IMR-90 (cell line): Measurements from ENCODE around the gene TENM4. TPM values are rescaled to one million over a fixed set of nuclear protein-coding genes. Genes with fewer than 3 reads are reported as not detected.

ENCODE experiments used
- ATAC-seq: fragments of 200-7000 bp; cut with Tn5 transposase; 2 replicates; pipeline ENCODE4 v1.9.1; 2020; ENCODE audit warnings: low read depth, mild to moderate bottlenecking, moderate library complexity
- BruUV-seq: library from RNA; stranded (reverse); fragments of 400-500 nt; replicated peaks from 2 replicates; lab custom pipeline; 2021; lab: Mats Ljungman, UMichigan
- CTCF ChIA-PET: fragments of 300-600 bp; formaldehyde crosslinking; extraction: SDS; loops from one replicate; lab custom pipeline; 2021; ENCODE audit warnings: antibody characterized with exemption; lab: Yijun Ruan, JAX
- POLR2A ChIA-PET: fragments of 300-600 bp; sonication (Branson Sonifier 250); formaldehyde crosslinking; loops from one replicate; lab custom pipeline; 2022; ENCODE audit warnings: antibody characterized with exemption; ENCODE audit not compliant: unreplicated experiment; lab: Charles Lee
- DNase-seq: peaks from one replicate; pipeline ENCODE4 v3.0.0; 2013
- H2AFZ ChIP-seq: replicated peaks from 2 replicates; pipeline ENCODE3; 2013; ENCODE audit warnings: low read length, mild to moderate bottlenecking; ENCODE audit not compliant: poor library complexity
- H2AK5ac ChIP-seq: 2 replicates; pipeline ENCODE4 v1.6.1; 2013; ENCODE audit warnings: low read depth, low read length, inconsistent platforms
- H2AK9ac ChIP-seq: replicated peaks from 2 replicates; pipeline ENCODE3; 2013; ENCODE audit warnings: mild to moderate bottlenecking, low read depth, low read length, moderate library complexity; ENCODE audit not compliant: poor library complexity
- H2BK120ac ChIP-seq: 2 replicates; pipeline ENCODE4 v1.6.1; 2013; ENCODE audit warnings: low read depth, low read length, inconsistent platforms
- H2BK15ac ChIP-seq: 3 replicates; pipeline ENCODE4 v1.6.1; 2013; ENCODE audit warnings: low read depth, low read length, inconsistent platforms
- H2BK20ac ChIP-seq: 2 replicates; pipeline ENCODE4 v1.6.1; 2013; ENCODE audit warnings: low read depth, mild to moderate bottlenecking, inconsistent platforms, low read length, moderate library complexity
- H2BK5ac ChIP-seq: 2 replicates; pipeline ENCODE4 v1.6.1; 2013; ENCODE audit warnings: mild to moderate bottlenecking, low read depth, low read length, inconsistent platforms; ENCODE audit not compliant: poor library complexity, severe bottlenecking
- H3K14ac ChIP-seq: replicated peaks from 2 replicates; pipeline ENCODE4 v1.6.1; 2013; ENCODE audit warnings: low read depth, low read length, inconsistent platforms
- H3K18ac ChIP-seq: 2 replicates; pipeline ENCODE4 v1.6.1; 2013; ENCODE audit warnings: low read depth, low read length, control low read depth
- H3K23ac ChIP-seq: 2 replicates; pipeline ENCODE4 v1.6.1; 2013; ENCODE audit warnings: low read depth, low read length, inconsistent platforms
- H3K27ac ChIP-seq: 2 replicates; pipeline ENCODE4 v1.5.1; 2013; ENCODE audit warnings: mild to moderate bottlenecking, control low read depth, low read length; ENCODE audit not compliant: insufficient read depth
- H3K27me3 ChIP-seq: 2 replicates; pipeline ENCODE4 v1.6.1; 2013; ENCODE audit warnings: low read length; ENCODE audit not compliant: control insufficient read depth, insufficient read depth
- H3K36me3 ChIP-seq: 2 replicates; pipeline ENCODE4 v1.6.1; 2013; ENCODE audit warnings: low read length, mixed read lengths; ENCODE audit not compliant: control insufficient read depth, insufficient read depth
- H3K4ac ChIP-seq: 2 replicates; pipeline ENCODE4 v1.6.1; 2013; ENCODE audit warnings: low read depth, low read length, inconsistent platforms
- H3K4me1 ChIP-seq: 2 replicates; pipeline ENCODE4 v1.6.1; 2013; ENCODE audit warnings: low read length, mixed read lengths; ENCODE audit not compliant: control insufficient read depth, insufficient read depth
- H3K4me2 ChIP-seq: 2 replicates; pipeline ENCODE4 v1.6.1; 2013; ENCODE audit warnings: low read depth, mild to moderate bottlenecking, control low read depth, low read length, moderate library complexity
- H3K4me3 ChIP-seq: 2 replicates; pipeline ENCODE4 v1.5.1; 2013; ENCODE audit warnings: low read depth, mild to moderate bottlenecking, control low read depth, low read length, moderate library complexity; ENCODE audit not compliant: insufficient read depth
- H3K56ac ChIP-seq: 2 replicates; pipeline ENCODE4 v1.6.1; 2013; ENCODE audit warnings: low read length, inconsistent platforms; ENCODE audit not compliant: insufficient read depth; ENCODE audit errors: extremely low read depth
- H3K79me1 ChIP-seq, 2 experiments: 2 replicates each; pipeline ENCODE4 v1.6.1; 2013; ENCODE audit warnings: low read length in 2 of 2, inconsistent platforms in 1 of 2, low read depth in 1 of 2
- H3K9ac ChIP-seq: 2 replicates; pipeline ENCODE4 v1.6.1; 2013; ENCODE audit warnings: low read depth, low read length, control low read depth
- H3K9me1 ChIP-seq: 2 replicates; pipeline ENCODE4 v1.6.1; 2013; ENCODE audit warnings: low read length, inconsistent platforms; ENCODE audit not compliant: insufficient read depth
- H3K9me3 ChIP-seq: 2 replicates; pipeline ENCODE4 v1.6.1; 2013; ENCODE audit warnings: low read length; ENCODE audit not compliant: control insufficient read depth, insufficient read depth
- H4K20me1 ChIP-seq: 2 replicates; pipeline ENCODE4 v1.6.1; 2013; ENCODE audit warnings: low read length, inconsistent platforms; ENCODE audit not compliant: insufficient read depth
- H4K5ac ChIP-seq: 2 replicates; pipeline ENCODE4 v1.6.1; 2013; ENCODE audit warnings: mild to moderate bottlenecking, low read depth, low read length, control low read depth
- H4K8ac ChIP-seq, 2 experiments: 2 replicates each; pipeline ENCODE4 v1.6.1; 2013; ENCODE audit warnings: low read depth in 2 of 2, low read length in 2 of 2, control low read depth in 1 of 2, inconsistent platforms in 1 of 2
- H4K91ac ChIP-seq: 2 replicates; pipeline ENCODE4 v1.6.1; 2013; ENCODE audit warnings: low read depth, low read length, inconsistent platforms; ENCODE audit not compliant: insufficient read depth
- BHLHE40 ChIP-seq: fragments of 150-350 bp; IDR thresholded peaks from 2 replicates; pipeline ENCODE4 v1.6.1; 2016; ENCODE audit warnings: mild to moderate bottlenecking, low read depth, low read length
- CEBPB ChIP-seq: IDR thresholded peaks from 2 replicates; pipeline ENCODE4 v1.6.1; 2012; ENCODE audit warnings: low read depth, low read length, improper control_type of control experiment
- CHD1 ChIP-seq: IDR thresholded peaks from 2 replicates; pipeline ENCODE4 v1.6.1; 2012; ENCODE audit warnings: low read depth, low read length, improper control_type of control experiment
- FOS ChIP-seq: fragments of 150-350 bp; IDR thresholded peaks from 2 replicates; pipeline ENCODE4 v1.6.1; 2016; ENCODE audit warnings: low read depth, low read length
- MAFK ChIP-seq: IDR thresholded peaks from 2 replicates; pipeline ENCODE4 v1.6.1; 2012; ENCODE audit warnings: low read depth, low read length, improper control_type of control experiment
- MAZ ChIP-seq: IDR thresholded peaks from 2 replicates; pipeline ENCODE4 v1.6.1; 2012; ENCODE audit warnings: low read depth, mild to moderate bottlenecking, low read length, improper control_type of control experiment, moderate library complexity, borderline replicate concordance
- MXI1 ChIP-seq: IDR thresholded peaks from 2 replicates; pipeline ENCODE4 v1.6.1; 2012; ENCODE audit warnings: low read depth, mild to moderate bottlenecking, low read length, moderate library complexity, borderline replicate concordance
- NFE2L2 ChIP-seq: fragments of 150-350 bp; IDR thresholded peaks from 2 replicates; pipeline ENCODE4 v1.6.1; 2016; ENCODE audit warnings: low read depth, mild to moderate bottlenecking, low read length
- POLR2A ChIP-seq: IDR thresholded peaks from 2 replicates; pipeline ENCODE4 v1.6.1; 2012; ENCODE audit warnings: mild to moderate bottlenecking, low read depth, low read length
- RAD21 ChIP-seq: IDR thresholded peaks from 2 replicates; pipeline ENCODE4 v1.6.1; 2012; ENCODE audit warnings: low read length, improper control_type of control experiment
- RCOR1 ChIP-seq: IDR thresholded peaks from 2 replicates; pipeline ENCODE4 v1.6.1; 2012; ENCODE audit warnings: mild to moderate bottlenecking, low read length, improper control_type of control experiment; ENCODE audit not compliant: insufficient replicate concordance
- RFX5 ChIP-seq: IDR thresholded peaks from 2 replicates; pipeline ENCODE4 v1.8.0; 2012; ENCODE audit warnings: low read depth, mild to moderate bottlenecking, low read length, moderate library complexity
- SMC3 ChIP-seq: fragments of 150-350 bp; IDR thresholded peaks from 2 replicates; pipeline ENCODE4 v1.6.1; 2016; ENCODE audit warnings: low read depth, mild to moderate bottlenecking, antibody characterized with exemption, low read length, moderate library complexity
- WGBS, 2 experiments: methylation state at CpG; one replicate each; pipeline versions ENCODE4 v1.1.5 to v1.1.7; 2013; ENCODE audit warnings: missing lambda C conversion rate in 2 of 2; ENCODE audit not compliant: insufficient read length in 1 of 2; ENCODE audit errors: extremely low coverage in 2 of 2; 5-methylcytosine and 5-hydroxymethylcytosine counted together
- dilution Hi-C: fragments of 300-500 bp; cut with HindIII; formaldehyde crosslinking; loops from one replicate; pipeline ENCODE4 v1.14.3; 2018; ENCODE audit warnings: low sequenced_read_pairs; ENCODE audit not compliant: unreplicated experiment
- in situ Hi-C: fragments of 300-500 bp; cut with MboI; formaldehyde crosslinking; loops from 3 replicates; pipeline ENCODE4 v1.14.3; 2019; ENCODE audit warnings: low sequenced_read_pairs, inconsistent platforms, mixed read lengths
- intact Hi-C: fragments of 100-400 bp; cut with micrococcal nuclease; formaldehyde crosslinking; loops from 2 replicates; pipeline ENCODE4 v1.10.0; 2022
- polyA plus RNA-seq, 3 experiments: library from polyadenylated mRNA; depleted of rRNA; stranded (reverse); fragments of >200 nt; gene quantifications; 2 replicates each; pipeline ENCODE4 v1.2.3, GENCODE V29; 2012; ENCODE audit warnings: low replicate concordance in 1 of 3
- total RNA-seq: library from RNA; depleted of rRNA; stranded (reverse); fragments of >200 nt; gene quantifications from 2 replicates; pipeline ENCODE4 v1.2.3, GENCODE V29; 2012
- TF ChIP-seq, protein P1 (sequence below): fragments of 150-350 bp; IDR thresholded peaks from 2 replicates; pipeline ENCODE4 v1.6.1; 2016; ENCODE audit warnings: low read depth, mild to moderate bottlenecking, low read length, moderate library complexity, borderline replicate concordance
- TF ChIP-seq, protein P2 (sequence below): conservative IDR thresholded peaks from 2 replicates; pipeline ENCODE4 v1.5.1; 2012; ENCODE audit warnings: mild to moderate bottlenecking, low read depth, low read length, improper control_type of control experiment
- TF ChIP-seq, protein P3 (sequence below): fragments of 150-350 bp; IDR thresholded peaks from 2 replicates; pipeline ENCODE4 v1.6.1; 2017; ENCODE audit warnings: mild to moderate bottlenecking, antibody characterized with exemption, low read length, low read depth

The TENM4 gene
- total and polyA plus RNA-seq, 2 of the 4 experiments (the other 2 are of a cell fraction): 7.4 to 9.0 TPM

DNA sequence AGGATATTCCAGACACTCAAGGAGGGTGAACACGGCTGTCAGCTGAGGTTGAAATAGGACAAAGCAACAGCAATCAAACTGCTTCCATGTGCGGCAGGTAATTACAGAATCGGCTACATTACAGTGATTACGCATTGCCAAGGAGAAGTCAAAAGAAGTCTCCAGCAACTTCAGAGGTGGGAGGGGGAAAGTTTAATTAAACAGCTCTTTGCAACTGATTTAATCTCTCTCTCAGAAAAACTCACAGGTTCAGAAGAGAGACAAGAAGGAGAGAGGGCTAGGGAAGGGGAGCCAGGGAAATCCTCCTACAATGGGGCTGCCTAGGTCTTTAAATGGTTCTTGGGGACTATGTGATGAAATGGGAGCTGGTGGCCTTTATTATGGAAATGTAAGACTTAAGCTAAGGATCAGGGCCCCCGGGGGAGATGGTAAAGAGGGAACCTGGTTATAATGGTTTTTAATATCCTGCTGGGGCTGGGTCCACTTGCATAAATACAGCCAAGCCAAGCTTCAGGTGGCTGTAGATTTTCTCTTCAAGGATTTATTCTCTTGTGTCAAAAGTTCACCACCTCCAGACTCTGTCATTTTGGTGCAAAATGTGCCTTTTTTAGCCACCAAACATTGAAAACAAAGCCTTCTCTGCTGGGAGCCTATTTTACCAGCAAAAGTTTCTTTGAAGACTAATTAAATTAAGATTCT lies 511.5 kb downstream of the TENM4 start:
- Histone ChIP-seq H3K27ac (no peak overlapping the region), H4K8ac (no peak overlapping the region), H3K4me2 (no peak overlapping the region), H2AK9ac (no peak overlapping the region), H4K20me1 (no peaks in the 10 kb centered on the region), H3K18ac (no peak overlapping the region), H3K9ac (no peak overlapping the region), H2AK5ac (no peak overlapping the region), H2BK20ac (no peak overlapping the region), H3K9me3 (no peaks in the 10 kb centered on the region), H3K14ac (no peak overlapping the region), H4K91ac (no peak overlapping the region), H2BK120ac (no peak overlapping the region), H2BK5ac (no peak overlapping the region), H3K4ac (no peak overlapping the region), H3K4me3 (no peak overlapping the region), H3K36me3 (no peaks in the 10 kb centered on the region), H2AFZ (no peak overlapping the region), H3K9me1 (no peaks in the 10 kb centered on the region), H4K5ac (no peak overlapping the region), H3K23ac (no peak overlapping the region), H3K4me1 (peaks cover 2% of the 10 kb centered on the region; the same call in 1 of the 2 replicates), H3K56ac (no peak overlapping the region), H2BK15ac (no peak overlapping the region), H3K27me3 (no peaks in the 10 kb centered on the region), H3K79me1 (no peaks in the 10 kb centered on the region)
- ATAC-seq: no peak
- CTCF ChIA-PET: interaction anchor here (0.9 to 1.3 kb wide), 2 partner anchors 10 to 131 kb away, joined by 3 read pairs; no protein-coding TSS in a partner anchor
- no peak for DNase-seq
- in situ Hi-C loops: no loop called here
- dilution Hi-C loops: no loop called here
- WGBS, 2 experiments: 89% methylated on average over 3 of the region's 5 CpGs; no CpG with 5 or more reads in 1 of the 2 experiments
- POLR2A ChIA-PET: no interaction called here
- intact Hi-C loops: no loop called here
- BruUV-seq: no TSS peak
- no peak for TF ChIP-seq FOS
- TF ChIP-seq MAFK: no peak
- TF ChIP-seq, protein P1, sequence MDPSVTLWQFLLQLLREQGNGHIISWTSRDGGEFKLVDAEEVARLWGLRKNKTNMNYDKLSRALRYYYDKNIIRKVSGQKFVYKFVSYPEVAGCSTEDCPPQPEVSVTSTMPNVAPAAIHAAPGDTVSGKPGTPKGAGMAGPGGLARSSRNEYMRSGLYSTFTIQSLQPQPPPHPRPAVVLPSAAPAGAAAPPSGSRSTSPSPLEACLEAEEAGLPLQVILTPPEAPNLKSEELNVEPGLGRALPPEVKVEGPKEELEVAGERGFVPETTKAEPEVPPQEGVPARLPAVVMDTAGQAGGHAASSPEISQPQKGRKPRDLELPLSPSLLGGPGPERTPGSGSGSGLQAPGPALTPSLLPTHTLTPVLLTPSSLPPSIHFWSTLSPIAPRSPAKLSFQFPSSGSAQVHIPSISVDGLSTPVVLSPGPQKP: no peak
- TF ChIP-seq, protein P2, sequence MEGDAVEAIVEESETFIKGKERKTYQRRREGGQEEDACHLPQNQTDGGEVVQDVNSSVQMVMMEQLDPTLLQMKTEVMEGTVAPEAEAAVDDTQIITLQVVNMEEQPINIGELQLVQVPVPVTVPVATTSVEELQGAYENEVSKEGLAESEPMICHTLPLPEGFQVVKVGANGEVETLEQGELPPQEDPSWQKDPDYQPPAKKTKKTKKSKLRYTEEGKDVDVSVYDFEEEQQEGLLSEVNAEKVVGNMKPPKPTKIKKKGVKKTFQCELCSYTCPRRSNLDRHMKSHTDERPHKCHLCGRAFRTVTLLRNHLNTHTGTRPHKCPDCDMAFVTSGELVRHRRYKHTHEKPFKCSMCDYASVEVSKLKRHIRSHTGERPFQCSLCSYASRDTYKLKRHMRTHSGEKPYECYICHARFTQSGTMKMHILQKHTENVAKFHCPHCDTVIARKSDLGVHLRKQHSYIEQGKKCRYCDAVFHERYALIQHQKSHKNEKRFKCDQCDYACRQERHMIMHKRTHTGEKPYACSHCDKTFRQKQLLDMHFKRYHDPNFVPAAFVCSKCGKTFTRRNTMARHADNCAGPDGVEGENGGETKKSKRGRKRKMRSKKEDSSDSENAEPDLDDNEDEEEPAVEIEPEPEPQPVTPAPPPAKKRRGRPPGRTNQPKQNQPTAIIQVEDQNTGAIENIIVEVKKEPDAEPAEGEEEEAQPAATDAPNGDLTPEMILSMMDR: no peak
- TF ChIP-seq RCOR1: no peak
- TF ChIP-seq, protein P3, sequence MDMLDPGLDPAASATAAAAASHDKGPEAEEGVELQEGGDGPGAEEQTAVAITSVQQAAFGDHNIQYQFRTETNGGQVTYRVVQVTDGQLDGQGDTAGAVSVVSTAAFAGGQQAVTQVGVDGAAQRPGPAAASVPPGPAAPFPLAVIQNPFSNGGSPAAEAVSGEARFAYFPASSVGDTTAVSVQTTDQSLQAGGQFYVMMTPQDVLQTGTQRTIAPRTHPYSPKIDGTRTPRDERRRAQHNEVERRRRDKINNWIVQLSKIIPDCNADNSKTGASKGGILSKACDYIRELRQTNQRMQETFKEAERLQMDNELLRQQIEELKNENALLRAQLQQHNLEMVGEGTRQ: no peak
- no peak for TF ChIP-seq SMC3
- no peak for TF ChIP-seq RFX5
- no peak for TF ChIP-seq NFE2L2
- no peak for TF ChIP-seq CEBPB
- TF ChIP-seq MXI1: no peak
- no peak for TF ChIP-seq BHLHE40
- no peak for TF ChIP-seq POLR2A
- no peak for TF ChIP-seq MAZ
- no peak for TF ChIP-seq RAD21
- no peak for TF ChIP-seq CHD1
